Activated CD4-positive, alpha-beta T cell treated with anti-CD3 and anti-CD28 coated beads, Interleukin-2, amount 10 ng/mL, durations not matched to agents 24 days and 14 days (primary cell): ENCODE measurements around the gene PTPN22. TPM values are rescaled to one million over a fixed set of nuclear protein-coding genes. Genes with fewer than 3 reads are reported as not detected.

Source experiments
- DNase-seq: peaks from one replicate; pipeline ENCODE4 v3.0.0; 2022
- H3K27ac Mint-ChIP-seq: one replicate; pipeline ENCODE4 v1.8.0; 2022; ENCODE audit warnings: mild to moderate bottlenecking, mixed read lengths
- H3K27me3 Mint-ChIP-seq: one replicate; pipeline ENCODE4 v1.8.0; 2022; ENCODE audit warnings: mixed read lengths
- H3K36me3 Mint-ChIP-seq: one replicate; pipeline ENCODE4 v1.8.0; 2022; ENCODE audit warnings: low read depth, mild to moderate bottlenecking, mixed read lengths
- H3K4me1 Mint-ChIP-seq: one replicate; pipeline ENCODE4 v1.8.0; 2021; ENCODE audit warnings: mixed read lengths
- H3K4me3 Mint-ChIP-seq: one replicate; pipeline ENCODE4 v1.8.0; 2022; ENCODE audit warnings: mild to moderate bottlenecking, moderate library complexity, mixed read lengths
- H3K9me3 Mint-ChIP-seq: one replicate; pipeline ENCODE4 v1.8.0; 2021; ENCODE audit warnings: mixed read lengths
- intact Hi-C: fragments of 100-400 bp; cut with micrococcal nuclease; formaldehyde crosslinking; loops from one replicate; pipeline ENCODE4 v1.15.1; 2023
- total RNA-seq: library from RNA; stranded (reverse); gene quantifications from 2 replicates; pipeline ENCODE4 v1.2.3, GENCODE V29; 2022

Gene PTPN22
- total RNA-seq, 1 donor from 2014 or later: 60.4 TPM

GRCh38 chr1:113768916-113769600, 102.5 kb downstream of the PTPN22 start:
- Mint-ChIP-seq H3K36me3 (peaks cover 46% of the 10 kb centered on the region), H3K4me3 (no peak overlapping the region), H3K27ac (no peak overlapping the region), H3K27me3 (no peaks in the 10 kb centered on the region), H3K9me3 (no peaks in the 10 kb centered on the region), H3K4me1 (peaks cover 24% of the 10 kb centered on the region)
- no peak for DNase-seq
- intact Hi-C loops: no loop called here

GRCh38 chr1:113765306-113766230, 105.9 kb downstream of the PTPN22 start:
- no peaks in the 10 kb centered on the region for H3K27me3 Mint-ChIP-seq
- DNase-seq: no peak
- peaks cover 22% of the 10 kb centered on the region for H3K4me1 Mint-ChIP-seq
- H3K9me3 Mint-ChIP-seq: no peaks in the 10 kb centered on the region
- H3K36me3 Mint-ChIP-seq: peaks cover 41% of the 10 kb centered on the region
- no peak overlapping the region for H3K27ac Mint-ChIP-seq
- intact Hi-C loops: no loop called here
- H3K4me3 Mint-ChIP-seq: no peak overlapping the region

Other genes with a start within 250 kb of the PTPN22 start
- gene PHTF1, start 112.2 kb downstream of the PTPN22 start, total RNA-seq: 15.6 and 19.2 TPM in 2 replicates
- gene RSBN1, start 59.2 kb downstream of the PTPN22 start, total RNA-seq: 20.9 and 21.5 TPM in 2 replicates
- 0.40 and 1.0 TPM in 2 replicates for gene BCL2L15, start 15.9 kb upstream of the PTPN22 start, total RNA-seq
- gene AP4B1, start 33.1 kb upstream of the PTPN22 start, total RNA-seq: 41.7 and 42.3 TPM in 2 replicates
- gene DCLRE1B, start 33.6 kb upstream of the PTPN22 start, total RNA-seq: 21.5 and 22.5 TPM in 2 replicates
- 81.3 and 85.9 TPM in 2 replicates for gene HIPK1, start 57.6 kb upstream of the PTPN22 start, total RNA-seq
- gene OLFML3, start 107.8 kb upstream of the PTPN22 start, total RNA-seq: 0.09 TPM in 1 of 2 replicates, not detected in the other